Fibroblast of lung (primary cell): Measurements from ENCODE around the gene SLC16A10.
"Not testable (repeated sequence)": the region's sequence is repeated elsewhere in the genome, so short reads cannot be mapped to it uniquely, and the experiment has no call there.

Source experiments
- CTCF ChIP-seq, 2 donors: IDR thresholded peaks in 1 of 2; conservative IDR thresholded peaks in 1 of 2; 1 replicate in 1 of 2; 2 replicates in 1 of 2; pipeline ENCODE4 v1.5.1; 2011 to 2012; ENCODE audit warnings: low read length in 2 of 2, control low read depth in 1 of 2, inconsistent platforms in 1 of 2, low read depth in 1 of 2, mild to moderate bottlenecking in 1 of 2
- EZH2 ChIP-seq: IDR thresholded peaks from 2 replicates; pipeline ENCODE4 v1.5.1; 2012; ENCODE audit warnings: low read length, control low read depth, mild to moderate bottlenecking; ENCODE audit errors: missing control alignments

- TF ChIP-seq CTCF (conservative IDR thresholded peaks at IDR 0.05 in 1 of 2, IDR thresholded peaks at IDR 0.05 in 1 of 2; ENCODE audit: low read depth in 1 of 2, low read length in 2 of 2); EZH2: not testable (repeated sequence)
Observed at GRCh38 chr6:111189666-111190210, 102.4 kb downstream of the SLC16A10 start.
